Hepatic stellate cell (primary cell): ENCODE measurements around the gene RIPOR2.

Source experiments
- DNase-seq: peaks from one replicate; pipeline ENCODE4 v3.0.0; 2011; ENCODE audit warnings: low spot score

The RIPOR2 gene

GRCh38 chr6:24876499-24877465 lies 59.0 kb downstream of the RIPOR2 start:
- DNase-seq: no peak

GRCh38 chr6:24875534-24875901 lies 60.2 kb downstream of the RIPOR2 start:
- no peak for DNase-seq

- DNase-seq: no peak
Measured at GRCh38 chr6:24874776-24875533, 60.8 kb downstream of the RIPOR2 start.

GRCh38 chr6:24874128-24874527 lies 61.6 kb downstream of the RIPOR2 start:
- DNase-seq: no peak

- DNase-seq: no peak
Measured at GRCh38 chr6:24872779-24873178, 63.0 kb downstream of the RIPOR2 start.

- no peak for DNase-seq
Measured at GRCh38 chr6:24868765-24869164, 67.0 kb downstream of the RIPOR2 start.

GRCh38 chr6:24867104-24867703 lies 68.6 kb downstream of the RIPOR2 start:
- DNase-seq: no peak

- no peak for DNase-seq
Measured at GRCh38 chr6:24865161-24865560, 70.6 kb downstream of the RIPOR2 start.

GRCh38 chr6:24864343-24864742 lies 71.4 kb downstream of the RIPOR2 start:
- DNase-seq: no peak

- no peak for DNase-seq
Measured at GRCh38 chr6:24861934-24862333, 73.8 kb downstream of the RIPOR2 start.

GRCh38 chr6:24859608-24860200 lies 76.1 kb downstream of the RIPOR2 start:
- DNase-seq: no peak

GRCh38 chr6:24859132-24859531 lies 76.6 kb downstream of the RIPOR2 start:
- DNase-seq: no peak

- no peak for DNase-seq
Measured at GRCh38 chr6:24858177-24858653, 77.5 kb downstream of the RIPOR2 start.

GRCh38 chr6:24856901-24857670 lies 78.7 kb downstream of the RIPOR2 start:
- no peak for DNase-seq

GRCh38 chr6:24856246-24856599 lies 79.5 kb downstream of the RIPOR2 start:
- no peak for DNase-seq

- DNase-seq: peak; percentile 72
Measured at GRCh38 chr6:24855395-24856245, 80.1 kb downstream of the RIPOR2 start.

GRCh38 chr6:24854077-24854666 lies 81.6 kb downstream of the RIPOR2 start:
- DNase-seq: no peak

- no peak for DNase-seq
Measured at GRCh38 chr6:24851086-24851485, 84.7 kb downstream of the RIPOR2 start.

- no peak for DNase-seq
Measured at GRCh38 chr6:24849713-24850112, 86.0 kb downstream of the RIPOR2 start.

GRCh38 chr6:24848461-24848860 lies 87.3 kb downstream of the RIPOR2 start:
- no peak for DNase-seq
